GM12891 (cell line): Measurements from ENCODE around the gene SLC25A29.
"Not testable (repeated sequence)": the region's sequence is repeated elsewhere in the genome, so short reads cannot be mapped to it uniquely, and the experiment has no call there.

Source experiments
- PAX5 ChIP-seq: IDR thresholded peaks from 2 replicates; pipeline ENCODE4 v1.6.1; 2011; ENCODE audit warnings: low read length, moderate library complexity, mild to moderate bottlenecking; ENCODE audit not compliant: insufficient read depth, severe bottlenecking
- POLR2A ChIP-seq: IDR thresholded peaks from 2 replicates; pipeline ENCODE4 v1.6.1; 2011; ENCODE audit warnings: low read depth, low read length, control low read depth
- POLR2AphosphoS5 ChIP-seq: IDR thresholded peaks from 2 replicates; pipeline ENCODE4 v1.6.1; 2011; ENCODE audit warnings: low read depth, low read length, control low read depth
- POU2F2 ChIP-seq: IDR thresholded peaks from 2 replicates; pipeline ENCODE4 v1.6.1; 2011; ENCODE audit warnings: low read depth, mild to moderate bottlenecking, control low read depth, low read length, moderate library complexity
- SPI1 ChIP-seq: IDR thresholded peaks from 2 replicates; pipeline ENCODE4 v1.6.1; 2011; ENCODE audit warnings: low read depth, low read length, control low read depth
- TAF1 ChIP-seq: IDR thresholded peaks from 2 replicates; pipeline ENCODE4 v1.6.1; 2011; ENCODE audit warnings: low read depth, low read length, control low read depth

DNA sequence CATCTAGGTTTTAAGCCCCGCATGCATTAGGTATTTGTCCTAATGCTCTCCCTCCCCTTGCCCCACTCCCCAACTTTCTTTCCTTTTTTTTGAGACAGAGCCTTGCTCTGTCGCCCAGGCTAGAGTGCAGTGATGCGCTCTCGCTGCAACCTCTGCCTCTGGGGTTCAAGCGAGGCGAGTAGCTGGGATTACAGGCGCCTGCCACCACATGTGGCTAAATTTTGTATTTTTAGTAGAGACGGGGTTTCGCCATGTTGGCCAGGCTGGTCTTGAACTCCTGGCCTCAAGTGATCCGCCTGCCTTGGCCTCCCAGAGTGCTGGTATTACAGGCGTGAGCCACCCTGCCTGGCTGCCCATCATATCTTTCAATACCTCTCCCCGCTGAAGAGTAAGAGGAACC is 36.6 kb upstream of the SLC25A29 start:
- not testable (repeated sequence) for TF ChIP-seq POLR2A, TAF1, POLR2AphosphoS5, SPI1, PAX5, POU2F2
